Measurements from ENCODE around the gene RAB23. TPM values are rescaled to one million over a fixed set of nuclear protein-coding genes. Genes with fewer than 3 reads are reported as not detected.

Gene RAB23
- total RNA-seq = 10 to 100 TPM; 21.7 to 28.5 (median 25.1) TPM

DNA sequence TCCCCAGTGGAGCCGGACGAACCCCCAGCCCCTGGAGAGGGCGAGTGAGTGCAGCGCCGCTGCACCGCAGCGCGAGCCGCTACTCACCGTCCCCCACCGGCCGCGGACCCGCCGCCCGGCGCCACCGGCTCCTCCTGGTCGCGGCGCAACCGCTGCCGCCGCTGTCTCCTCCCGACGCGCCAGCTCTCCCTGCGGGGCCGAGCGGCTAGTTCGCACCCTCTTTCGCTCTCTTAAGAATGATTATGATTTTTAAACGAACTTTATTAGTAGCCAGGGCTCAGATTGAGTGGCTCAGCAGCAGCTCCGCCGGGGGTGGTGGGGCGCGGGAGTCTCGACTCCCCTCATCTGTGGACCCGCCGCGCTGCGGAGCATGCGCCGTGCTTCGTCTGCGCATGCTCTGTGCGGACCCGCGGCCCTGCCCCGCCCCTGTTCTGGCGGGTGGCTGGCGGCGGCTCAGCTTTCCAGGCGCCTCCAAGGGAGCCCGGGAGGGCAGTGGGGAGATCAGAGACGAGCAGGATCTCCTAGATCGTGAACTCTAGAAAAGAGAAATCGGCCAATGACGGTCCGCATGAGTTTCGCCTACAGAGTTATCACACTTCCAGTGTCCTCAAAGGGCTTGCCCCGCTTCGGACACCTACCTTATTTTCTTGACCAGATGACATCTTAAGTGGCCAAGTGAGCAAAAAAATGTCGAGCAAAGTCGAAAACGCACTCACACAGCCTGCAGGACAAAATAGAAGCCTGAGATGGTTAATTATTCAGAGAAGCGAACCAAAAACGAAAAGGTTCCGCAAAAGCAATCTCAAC, at the start of gene RAB23:
RAB23 (minus strand) TSS at position 372 of the 807 bp plus-strand sequence. CDS start 11,927 bp downstream, outside the sequence.
- WGBS, 2 donors (ENCODE audit: low coverage in 1 of 2) = 1% methylated on average over 11 to 49 of the region's 69 CpGs
- Histone ChIP-seq H3K27me3 (no peaks in the 10 kb centered on the region), H3K4me3 (peak within 1 kb of the TSS; percentile 76 to 92 (median 86)), H3K4me1 (peaks cover 2 to 32% (median 8%) of the 10 kb centered on the region in 4 donors), H3K27ac (peak within 1 kb of the TSS; percentile 89 to 96 (median 94)), H3K36me3 (no peaks in the 10 kb centered on the region), H3K9me3 (no peaks in the 10 kb centered on the region)
- in situ Hi-C loops (cut with MboI; ENCODE audit: low pct_ligation_motif_present in 1 of 4, low pct_unique_long_range_greater_than_20kb in 1 of 4, low sequenced_read_pairs in 3 of 4) = no loop called here
- intact Hi-C loops (cut with DNase I; ENCODE audit: low total_unique reads) = loop anchor here (5.0 kb wide), 1 partner anchor 45 kb away; no protein-coding TSS in a partner anchor
- TF ChIP-seq EP300 (IDR thresholded peaks at IDR 0.05; ENCODE audit: low read depth) (no peak), POLR2A (IDR thresholded peaks at IDR 0.05) (peak; percentile 76), POLR2AphosphoS5 (IDR thresholded peaks at IDR 0.05) (peak; percentile 90 to 94 (median 93))
- TF ChIP-seq, protein P1, sequence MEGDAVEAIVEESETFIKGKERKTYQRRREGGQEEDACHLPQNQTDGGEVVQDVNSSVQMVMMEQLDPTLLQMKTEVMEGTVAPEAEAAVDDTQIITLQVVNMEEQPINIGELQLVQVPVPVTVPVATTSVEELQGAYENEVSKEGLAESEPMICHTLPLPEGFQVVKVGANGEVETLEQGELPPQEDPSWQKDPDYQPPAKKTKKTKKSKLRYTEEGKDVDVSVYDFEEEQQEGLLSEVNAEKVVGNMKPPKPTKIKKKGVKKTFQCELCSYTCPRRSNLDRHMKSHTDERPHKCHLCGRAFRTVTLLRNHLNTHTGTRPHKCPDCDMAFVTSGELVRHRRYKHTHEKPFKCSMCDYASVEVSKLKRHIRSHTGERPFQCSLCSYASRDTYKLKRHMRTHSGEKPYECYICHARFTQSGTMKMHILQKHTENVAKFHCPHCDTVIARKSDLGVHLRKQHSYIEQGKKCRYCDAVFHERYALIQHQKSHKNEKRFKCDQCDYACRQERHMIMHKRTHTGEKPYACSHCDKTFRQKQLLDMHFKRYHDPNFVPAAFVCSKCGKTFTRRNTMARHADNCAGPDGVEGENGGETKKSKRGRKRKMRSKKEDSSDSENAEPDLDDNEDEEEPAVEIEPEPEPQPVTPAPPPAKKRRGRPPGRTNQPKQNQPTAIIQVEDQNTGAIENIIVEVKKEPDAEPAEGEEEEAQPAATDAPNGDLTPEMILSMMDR (IDR thresholded peaks at IDR 0.05) = peak in 2 of 5 experiments; percentile 13 to 33
- DNase-seq = peak; percentile 84

DNA sequence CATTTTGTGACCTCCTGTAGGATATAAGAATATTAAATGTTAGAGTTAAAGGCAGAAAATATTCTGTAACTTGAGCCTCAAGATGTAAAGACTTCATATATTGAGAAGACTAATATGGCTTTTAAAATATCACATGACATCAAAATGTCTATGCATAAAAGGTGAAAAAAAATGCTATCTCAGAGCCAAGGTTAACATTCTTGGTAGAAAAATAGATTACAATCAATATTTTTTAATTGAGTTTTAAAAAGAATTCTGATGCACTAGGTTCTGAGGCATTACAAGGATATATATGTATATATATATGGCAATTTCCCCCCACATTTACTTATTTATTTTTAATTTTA, 46.2 kb upstream of the RAB23 start:
- H3K4me3 ChIP-seq = no peak overlapping the region
- no peak for DNase-seq
- peak overlapping the region in 2 of 4 donors; percentile 63 to 85 for H3K27ac ChIP-seq
- H3K9me3 ChIP-seq = no peaks in the 10 kb centered on the region
- peaks cover 0 to 13% (median 3%) of the 10 kb centered on the region in 4 donors for H3K4me1 ChIP-seq
- TF ChIP-seq POLR2AphosphoS5 (IDR thresholded peaks at IDR 0.05) (no peak), POLR2A (IDR thresholded peaks at IDR 0.05) (no peak), EP300 (IDR thresholded peaks at IDR 0.05; ENCODE audit: low read depth) (no peak)
- TF ChIP-seq, protein P1 (IDR thresholded peaks at IDR 0.05) = no peak
- H3K27me3 ChIP-seq = no peaks in the 10 kb centered on the region
- intact Hi-C loops (cut with DNase I; ENCODE audit: low total_unique reads) = no loop called here
- no peaks in the 10 kb centered on the region for H3K36me3 ChIP-seq
- in situ Hi-C loops (cut with MboI; ENCODE audit: low pct_ligation_motif_present in 1 of 4, low pct_unique_long_range_greater_than_20kb in 1 of 4, low sequenced_read_pairs in 3 of 4) = no loop called here

DNA sequence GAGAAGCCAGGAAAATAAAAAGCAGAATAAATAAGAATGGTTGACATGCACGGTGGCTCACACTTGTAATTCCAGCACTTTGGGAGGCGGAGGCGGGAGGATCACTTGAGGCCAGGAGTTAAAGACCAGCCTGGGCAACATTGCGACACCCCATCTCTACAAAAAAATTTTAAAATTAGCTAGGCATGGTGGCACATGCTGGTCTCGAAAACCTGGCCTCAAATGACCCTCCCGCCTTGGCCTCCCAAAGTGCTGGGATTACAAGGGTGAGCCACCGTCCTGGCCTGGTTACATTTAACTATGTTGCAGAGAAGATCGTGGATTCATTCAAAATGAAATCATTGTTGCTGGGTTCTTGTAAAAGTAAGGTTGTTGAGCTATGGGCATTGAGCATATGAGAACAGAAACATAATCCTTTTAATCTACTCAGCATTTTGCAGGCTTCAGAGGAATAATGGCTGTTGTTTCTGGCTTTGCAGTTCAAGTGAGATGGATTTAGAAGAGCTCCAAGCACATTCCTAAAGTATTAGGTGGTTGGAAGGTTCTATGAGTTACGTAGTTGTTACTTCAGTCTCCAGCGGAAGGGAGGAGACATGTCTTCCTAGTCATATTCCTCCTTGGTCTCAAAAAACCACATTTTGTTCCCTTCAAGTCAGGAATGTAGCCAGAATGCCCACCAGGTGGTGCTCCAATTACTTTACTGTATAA, 45.6 kb upstream of the RAB23 start:
- peak; percentile 50 for DNase-seq
- in situ Hi-C loops (cut with MboI; ENCODE audit: low pct_ligation_motif_present in 1 of 4, low pct_unique_long_range_greater_than_20kb in 1 of 4, low sequenced_read_pairs in 3 of 4) (no loop called here), intact Hi-C loops (cut with DNase I; ENCODE audit: low total_unique reads) (no loop called here)
- Histone ChIP-seq H3K27me3 (no peaks in the 10 kb centered on the region), H3K9me3 (no peaks in the 10 kb centered on the region), H3K36me3 (no peaks in the 10 kb centered on the region), H3K27ac (peak overlapping the region; percentile 43 to 85 (median 60)), H3K4me1 (peaks cover 3 to 17% (median 6%) of the 10 kb centered on the region in 4 donors), H3K4me3 (no peak overlapping the region)
- 76 to 88% methylated on average over 7 to 10 of the region's 10 CpGs for WGBS, 2 donors (ENCODE audit: low coverage in 1 of 2)
- TF ChIP-seq, protein P1 (IDR thresholded peaks at IDR 0.05) = peak; percentile 38 to 62 (median 46)
- TF ChIP-seq POLR2A (IDR thresholded peaks at IDR 0.05) (no peak), POLR2AphosphoS5 (IDR thresholded peaks at IDR 0.05) (peak in 2 of 3 donors; percentile 29 to 36), EP300 (IDR thresholded peaks at IDR 0.05; ENCODE audit: low read depth) (no peak)

DNA sequence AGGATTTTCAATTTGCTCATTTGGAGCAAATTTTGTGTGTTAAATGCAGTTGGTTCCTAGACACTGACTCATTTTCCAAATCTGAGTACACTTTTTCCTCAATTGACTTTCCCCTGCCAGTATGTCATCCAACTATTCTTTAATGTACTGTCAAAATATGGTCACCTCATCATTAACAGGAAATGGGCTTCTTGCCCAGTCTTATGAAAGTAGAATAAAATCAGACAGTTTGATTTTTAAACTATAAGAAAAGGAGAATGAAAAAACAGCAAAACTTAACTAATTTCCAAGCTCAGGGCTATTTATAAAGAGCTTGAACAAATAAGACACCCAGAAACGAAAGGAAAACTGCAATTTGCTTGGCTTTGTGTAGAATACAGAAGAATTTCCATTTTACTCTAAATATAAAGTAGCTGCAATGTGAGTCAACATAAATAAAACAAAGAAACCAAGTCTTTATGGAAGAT, 43.7 kb upstream of the RAB23 start:
- TF ChIP-seq, protein P1 (IDR thresholded peaks at IDR 0.05) = no peak
- TF ChIP-seq POLR2AphosphoS5 (IDR thresholded peaks at IDR 0.05) (no peak), EP300 (IDR thresholded peaks at IDR 0.05; ENCODE audit: low read depth) (no peak), POLR2A (IDR thresholded peaks at IDR 0.05) (no peak)
- Histone ChIP-seq H3K4me1 (peaks cover 9 to 24% (median 13%) of the 10 kb centered on the region in 4 donors), H3K4me3 (no peak overlapping the region), H3K36me3 (no peaks in the 10 kb centered on the region), H3K27ac (peak overlapping the region; percentile 80 to 88 (median 86)), H3K27me3 (no peaks in the 10 kb centered on the region), H3K9me3 (no peaks in the 10 kb centered on the region)
- intact Hi-C loops (cut with DNase I; ENCODE audit: low total_unique reads) = no loop called here
- WGBS, 2 donors (ENCODE audit: low coverage in 1 of 2) = 23 to 24% methylated on average over 1 of the region's 1 CpG
- no peak for DNase-seq
- in situ Hi-C loops (cut with MboI; ENCODE audit: low pct_ligation_motif_present in 1 of 4, low pct_unique_long_range_greater_than_20kb in 1 of 4, low sequenced_read_pairs in 3 of 4) = no loop called here
